Subcutaneous adipose tissue (tissue), 4 donors: Measurements from ENCODE around the gene GOLGA8B. TPM values are rescaled to one million over a fixed set of nuclear protein-coding genes. Genes with fewer than 3 reads are reported as not detected.

ENCODE experiments used
- CTCF ChIP-seq: fragments of 450-650 bp; IDR thresholded peaks from one replicate; pipeline ENCODE4 v1.5.1; 2016; ENCODE audit warnings: low read depth, mild to moderate bottlenecking, control low read depth, antibody characterized with exemption, moderate library complexity
- small RNA-seq: library from RNA; depleted of rRNA; stranded (forward); fragments of <200 nt; gene quantifications from one replicate; pipeline ENCODE3, GENCODE V24; 2016
- total RNA-seq, 4 donors: library from RNA; depleted of rRNA; stranded (reverse); fragments of >200 nt; gene quantifications; one replicate each; pipeline ENCODE4 v1.1.0, GENCODE V29; 2016

GOLGA8B gene
- total RNA-seq, 4 donors from 2014 or later = 44.5 to 148 (median 68.3) TPM

- no peak for TF ChIP-seq CTCF
These were observed 5.2 kb downstream of the GOLGA8B start for GRCh38 chr15:34578283-34578674.

Small RNAs within 50 kb of the gene (small RNA-seq; reads per million reads assigned to genes)
- not detected for gene RF00425

Other genes with a start within 250 kb of the GOLGA8B start
- 10 to 100 TPM; 22.0 to 58.0 (median 27.1) TPM for gene SLC12A6, start 245.9 kb downstream of the GOLGA8B start, total RNA-seq
- 100 to 1,000 TPM in 3 of 4 donors, 10 to 100 TPM in 1; 82.7 to 244 (median 166) TPM for gene NOP10, start 240.5 kb downstream of the GOLGA8B start, total RNA-seq
- not detected for gene NUTM1, start 240.3 kb downstream of the GOLGA8B start, total RNA-seq
- gene LPCAT4, start 216.5 kb downstream of the GOLGA8B start, total RNA-seq = 10 to 100 TPM in 3 of 4 donors, 1 to 10 TPM in 1; 7.0 to 26.6 (median 13.3) TPM
- gene GOLGA8A, start 145.8 kb downstream of the GOLGA8B start, total RNA-seq = 10 to 100 TPM; 22.5 to 53.7 (median 38.2) TPM
- not detected for gene GJD2, start 171.3 kb upstream of the GOLGA8B start, total RNA-seq
- under 1 TPM in 1 of 4 donors, not detected in 3; 0.44 TPM for gene ACTC1, start 211.9 kb upstream of the GOLGA8B start, total RNA-seq